Loucy (cell line): ENCODE data around the gene SIK3.

Source experiments
- H2AFZ ChIP-seq: fragments of 200-600 bp; sonication (generic); 2 replicates; pipeline ENCODE4 v1.6.0; 2016; ENCODE audit warnings: antibody characterized with exemption, mild to moderate bottlenecking, low read length, moderate library complexity
- H3F3A ChIP-seq: fragments of 200-600 bp; 2 replicates; pipeline ENCODE4 v1.6.0; 2016; ENCODE audit warnings: antibody characterized with exemption, low read depth, mild to moderate bottlenecking
- H3K27me3 ChIP-seq: fragments of 200-600 bp; sonication (generic); 2 replicates; pipeline ENCODE4 v1.6.1; 2014; ENCODE audit warnings: low read length, mild to moderate bottlenecking; ENCODE audit not compliant: insufficient read depth, poor library complexity, severe bottlenecking
- H3K36me3 ChIP-seq: fragments of 200-600 bp; sonication (generic); 2 replicates; pipeline ENCODE4 v1.6.1; 2016; ENCODE audit warnings: low read length; ENCODE audit not compliant: insufficient read depth
- H3K4me1 ChIP-seq: fragments of 200-600 bp; sonication (generic); 2 replicates; pipeline ENCODE4 v1.5.1; 2014; ENCODE audit warnings: low read length, mild to moderate bottlenecking; ENCODE audit not compliant: insufficient read depth, poor library complexity, severe bottlenecking
- H3K4me2 ChIP-seq: fragments of 200-600 bp; sonication (generic); 2 replicates; pipeline ENCODE4 v1.6.0; 2014; ENCODE audit warnings: antibody characterized with exemption, low read length, low read depth, mild to moderate bottlenecking; ENCODE audit not compliant: poor library complexity, severe bottlenecking
- H3K4me3 ChIP-seq: fragments of 200-600 bp; sonication (generic); 2 replicates; pipeline ENCODE4 v1.5.1; 2014; ENCODE audit warnings: low read length, mild to moderate bottlenecking, mixed read lengths; ENCODE audit not compliant: poor library complexity, severe bottlenecking
- H3K79me2 ChIP-seq: fragments of 200-600 bp; sonication (generic); 2 replicates; pipeline ENCODE4 v1.6.1; 2014; ENCODE audit warnings: low read length; ENCODE audit not compliant: insufficient read depth
- H3K9ac ChIP-seq: fragments of 200-600 bp; sonication (generic); 2 replicates; pipeline ENCODE4 v1.6.0; 2014; ENCODE audit warnings: mild to moderate bottlenecking, low read depth, low read length, moderate library complexity; ENCODE audit not compliant: poor library complexity, severe bottlenecking
- H3K9me2 ChIP-seq: fragments of 200-600 bp; sonication (generic); replicated peaks from 2 replicates; pipeline ENCODE4 v1.6.1; 2016; ENCODE audit warnings: low read depth, low read length, mixed read lengths
- H3K9me3 ChIP-seq: fragments of 200-600 bp; sonication (generic); 2 replicates; pipeline ENCODE4 v1.6.1; 2014; ENCODE audit warnings: mild to moderate bottlenecking, antibody characterized with exemption, low read length, low read depth; ENCODE audit not compliant: insufficient read depth
- H4K20me1 ChIP-seq: fragments of 200-600 bp; sonication (generic); 2 replicates; pipeline ENCODE4 v1.6.0; 2014; ENCODE audit warnings: antibody characterized with exemption, low read length, mild to moderate bottlenecking; ENCODE audit not compliant: insufficient read depth, poor library complexity, severe bottlenecking
- CTCF ChIP-seq: fragments of 200-600 bp; sonication (generic); conservative IDR thresholded peaks from 2 replicates; pipeline ENCODE4 v1.5.1; 2014; ENCODE audit warnings: mild to moderate bottlenecking, antibody characterized with exemption, low read length
- EZH2phosphoT487 ChIP-seq: fragments of 200-600 bp; IDR thresholded peaks from 2 replicates; pipeline ENCODE4 v1.6.1; 2018; ENCODE audit warnings: antibody characterized with exemption, mild to moderate bottlenecking, moderate library complexity, borderline replicate concordance

The SIK3 gene

GRCh38 chr11:116936754-116937446, 161.3 kb downstream of the SIK3 start:
- Histone ChIP-seq H3K36me3 (peaks cover 16% of the 10 kb centered on the region; the same call in 1 of the 2 replicates), H3K27me3 (no peaks in the 10 kb centered on the region), H3K79me2 (no peaks in the 10 kb centered on the region), H3K9me2 (no peaks in the 10 kb centered on the region), H3K9me3 (no peaks in the 10 kb centered on the region), H3K9ac (no peak overlapping the region), H2AFZ (no peak overlapping the region), H3K4me2 (no peak overlapping the region), H3K4me3 (no peak overlapping the region), H4K20me1 (no peaks in the 10 kb centered on the region), H3K4me1 (peaks cover 5% of the 10 kb centered on the region), H3F3A (no peaks in the 10 kb centered on the region)
- no peak for TF ChIP-seq EZH2phosphoT487
- TF ChIP-seq CTCF, result no peak

- Histone ChIP-seq H3K27me3 (no peaks in the 10 kb centered on the region), H3F3A (no peaks in the 10 kb centered on the region; the same call in 1 of the 2 replicates), H3K9me3 (no peaks in the 10 kb centered on the region), H2AFZ (no peak overlapping the region), H3K79me2 (no peaks in the 10 kb centered on the region), H3K36me3 (peaks cover 16% of the 10 kb centered on the region; the same call in 1 of the 2 replicates), H3K9ac (no peak overlapping the region), H3K4me2 (no peak overlapping the region), H3K9me2 (no peaks in the 10 kb centered on the region), H3K4me1 (peaks cover 19% of the 10 kb centered on the region), H4K20me1 (no peaks in the 10 kb centered on the region), H3K4me3 (no peak overlapping the region)
- TF ChIP-seq CTCF (no peak), EZH2phosphoT487 (no peak)
Measured at GRCh38 chr11:116935514-116935913, 162.7 kb downstream of the SIK3 start.

GRCh38 chr11:116935089-116935488, 163.1 kb downstream of the SIK3 start:
- H3K9me3 ChIP-seq, result no peaks in the 10 kb centered on the region
- TF ChIP-seq EZH2phosphoT487 (no peak), CTCF (no peak)
- no peak overlapping the region for H3K9ac ChIP-seq
- peaks cover 16% of the 10 kb centered on the region; the same call in 1 of the 2 replicates for H3K36me3 ChIP-seq
- H4K20me1 ChIP-seq, result no peaks in the 10 kb centered on the region
- H3K79me2 ChIP-seq, result no peaks in the 10 kb centered on the region
- H3K4me3 ChIP-seq, result no peak overlapping the region
- no peak overlapping the region for H2AFZ ChIP-seq
- no peak overlapping the region for H3K4me2 ChIP-seq
- H3K4me1 ChIP-seq, result peaks cover 24% of the 10 kb centered on the region
- H3K27me3 ChIP-seq, result no peaks in the 10 kb centered on the region
- no peaks in the 10 kb centered on the region; the same call in 1 of the 2 replicates for H3F3A ChIP-seq
- H3K9me2 ChIP-seq, result no peaks in the 10 kb centered on the region
